ENCODE data around the gene POP5.

Gene POP5

GRCh38 chr12:120574106-120574505 lies 7.1 kb downstream of the POP5 start:
- Mint-ChIP-seq H3K4me1 (no peaks in the 10 kb centered on the region), H3K4me3 (no peak overlapping the region), H3K27ac (peak overlapping the region; percentile 55), H3K9me3 (no peaks in the 10 kb centered on the region), H3K36me3 (no peaks in the 10 kb centered on the region)
- ATAC-seq = no peak
- DNase-seq (ENCODE audit: low spot score in 2 of 2) = no peak

- no peak overlapping the region for H3K4me3 Mint-ChIP-seq
- peak overlapping the region; percentile 74 for H3K27ac Mint-ChIP-seq
- no peak for DNase-seq (ENCODE audit: low spot score in 2 of 2)
- H3K36me3 Mint-ChIP-seq = no peaks in the 10 kb centered on the region
- no peaks in the 10 kb centered on the region for H3K9me3 Mint-ChIP-seq
- H3K4me1 Mint-ChIP-seq = no peaks in the 10 kb centered on the region
- ATAC-seq = no peak
These were observed 7.6 kb downstream of the POP5 start for GRCh38 chr12:120573560-120573959.

- no peak for DNase-seq (ENCODE audit: low spot score in 2 of 2)
- H3K27ac Mint-ChIP-seq = peak overlapping the region; percentile 34
- no peaks in the 10 kb centered on the region for H3K36me3 Mint-ChIP-seq
These were observed 9.9 kb downstream of the POP5 start for GRCh38 chr12:120571299-120571698.

GRCh38 chr12:120563495-120563894 lies 17.7 kb downstream of the POP5 start:
- DNase-seq (ENCODE audit: low spot score in 2 of 2) (no peak), ATAC-seq (no peak)
- Mint-ChIP-seq H3K36me3 (no peaks in the 10 kb centered on the region), H3K27ac (peak overlapping the region; percentile 83), H3K4me1 (no peaks in the 10 kb centered on the region), H3K9me3 (no peaks in the 10 kb centered on the region), H3K4me3 (no peak overlapping the region)

More at GRCh38 chr12:120571299-120571698, 9.9 kb downstream of the POP5 start:
- H3K4me3 Mint-ChIP-seq = no peak overlapping the region
- ATAC-seq = no peak
- no peaks in the 10 kb centered on the region for H3K9me3 Mint-ChIP-seq
- no peaks in the 10 kb centered on the region for H3K4me1 Mint-ChIP-seq

GRCh38 chr12:120562906-120563305 lies 18.3 kb downstream of the POP5 start:
- H3K27ac Mint-ChIP-seq = peak overlapping the region; percentile 83
- H3K36me3 Mint-ChIP-seq = no peaks in the 10 kb centered on the region
- no peak overlapping the region for H3K4me3 Mint-ChIP-seq
- no peaks in the 10 kb centered on the region for H3K9me3 Mint-ChIP-seq
- DNase-seq (ENCODE audit: low spot score in 2 of 2) (no peak), ATAC-seq (no peak)
- no peaks in the 10 kb centered on the region for H3K4me1 Mint-ChIP-seq

- DNase-seq (ENCODE audit: low spot score in 2 of 2) (no peak), ATAC-seq (no peak)
- Mint-ChIP-seq H3K36me3 (no peaks in the 10 kb centered on the region), H3K4me3 (no peak overlapping the region), H3K27ac (no peak overlapping the region), H3K9me3 (no peaks in the 10 kb centered on the region), H3K4me1 (no peaks in the 10 kb centered on the region)
These were observed 23.6 kb downstream of the POP5 start for GRCh38 chr12:120557589-120557988.

GRCh38 chr12:120554678-120555077 lies 26.5 kb downstream of the POP5 start:
- Mint-ChIP-seq H3K9me3 (no peaks in the 10 kb centered on the region), H3K4me3 (no peak overlapping the region), H3K27ac (peak overlapping the region; percentile 51), H3K4me1 (no peaks in the 10 kb centered on the region), H3K36me3 (no peaks in the 10 kb centered on the region)
- no peak for ATAC-seq
- DNase-seq (ENCODE audit: low spot score in 2 of 2) = no peak

GRCh38 chr12:120546050-120546386 lies 35.2 kb downstream of the POP5 start:
- H3K4me1 Mint-ChIP-seq = peaks cover 8% of the 10 kb centered on the region
- no peaks in the 10 kb centered on the region for H3K36me3 Mint-ChIP-seq
- H3K9me3 Mint-ChIP-seq = no peaks in the 10 kb centered on the region
- no peak overlapping the region for H3K27ac Mint-ChIP-seq
- DNase-seq (ENCODE audit: low spot score in 2 of 2) (no peak), ATAC-seq (no peak)
- H3K4me3 Mint-ChIP-seq = no peak overlapping the region

- H3K4me3 Mint-ChIP-seq = no peak overlapping the region
- no peak for ATAC-seq
- H3K4me1 Mint-ChIP-seq = peaks cover 15% of the 10 kb centered on the region
- no peaks in the 10 kb centered on the region for H3K36me3 Mint-ChIP-seq
- no peak for DNase-seq (ENCODE audit: low spot score in 2 of 2)
- H3K27ac Mint-ChIP-seq = peak overlapping the region; percentile 16
- H3K9me3 Mint-ChIP-seq = no peaks in the 10 kb centered on the region
These were observed 36.5 kb downstream of the POP5 start for GRCh38 chr12:120544691-120545090.

- peaks cover 38% of the 10 kb centered on the region for H3K4me1 Mint-ChIP-seq
- no peaks in the 10 kb centered on the region for H3K9me3 Mint-ChIP-seq
- H3K36me3 Mint-ChIP-seq = peaks cover 12% of the 10 kb centered on the region
- no peak overlapping the region for H3K4me3 Mint-ChIP-seq
- DNase-seq (ENCODE audit: low spot score in 2 of 2) (no peak), ATAC-seq (no peak)
- no peak overlapping the region for H3K27ac Mint-ChIP-seq
These were observed 39.0 kb downstream of the POP5 start for GRCh38 chr12:120542166-120542565.

- H3K4me3 Mint-ChIP-seq = peak overlapping the region; percentile 88
- peak overlapping the region; percentile 98 for H3K27ac Mint-ChIP-seq
- H3K36me3 Mint-ChIP-seq = peaks cover 25% of the 10 kb centered on the region
- H3K9me3 Mint-ChIP-seq = no peaks in the 10 kb centered on the region
- peaks cover 55% of the 10 kb centered on the region for H3K4me1 Mint-ChIP-seq
- ATAC-seq (peak; percentile 65), DNase-seq (ENCODE audit: low spot score in 2 of 2) (no peak)
These were observed 40.8 kb downstream of the POP5 start for GRCh38 chr12:120540445-120540844.

GRCh38 chr12:120539303-120539702 lies 41.9 kb downstream of the POP5 start:
- peaks cover 35% of the 10 kb centered on the region for H3K36me3 Mint-ChIP-seq
- ATAC-seq (peak; percentile 86), DNase-seq (ENCODE audit: low spot score in 2 of 2) (peak in 1 of 2 donors; percentile 55)
- H3K9me3 Mint-ChIP-seq = no peaks in the 10 kb centered on the region
- H3K4me3 Mint-ChIP-seq = peak overlapping the region; percentile 88
- H3K4me1 Mint-ChIP-seq = peaks cover 55% of the 10 kb centered on the region
- H3K27ac Mint-ChIP-seq = peak overlapping the region; percentile 98

- H3K4me3 Mint-ChIP-seq = peak overlapping the region; percentile 88
- H3K4me1 Mint-ChIP-seq = peaks cover 55% of the 10 kb centered on the region
- no peaks in the 10 kb centered on the region for H3K9me3 Mint-ChIP-seq
- no peak for ATAC-seq
- H3K27ac Mint-ChIP-seq = peak overlapping the region; percentile 98
- no peak for DNase-seq (ENCODE audit: low spot score in 2 of 2)
- H3K36me3 Mint-ChIP-seq = peaks cover 43% of the 10 kb centered on the region
These were observed 42.7 kb downstream of the POP5 start for GRCh38 chr12:120538281-120539156.

- no peaks in the 10 kb centered on the region for H3K9me3 Mint-ChIP-seq
- no peak for ATAC-seq
- no peak for DNase-seq (ENCODE audit: low spot score in 2 of 2)
- H3K4me3 Mint-ChIP-seq = peak overlapping the region; percentile 88
- peak overlapping the region; percentile 98 for H3K27ac Mint-ChIP-seq
- H3K36me3 Mint-ChIP-seq = peaks cover 45% of the 10 kb centered on the region
- peaks cover 55% of the 10 kb centered on the region for H3K4me1 Mint-ChIP-seq
These were observed 43.4 kb downstream of the POP5 start for GRCh38 chr12:120537856-120538220.

- Mint-ChIP-seq H3K36me3 (peaks cover 45% of the 10 kb centered on the region), H3K9me3 (no peaks in the 10 kb centered on the region), H3K4me1 (peaks cover 47% of the 10 kb centered on the region), H3K4me3 (peak overlapping the region; percentile 88), H3K27ac (peak overlapping the region; percentile 98)
- ATAC-seq (no peak), DNase-seq (ENCODE audit: low spot score in 2 of 2) (no peak)
These were observed 45.0 kb downstream of the POP5 start for GRCh38 chr12:120536064-120536791.
